ENCODE measurements around the gene CYTH2. TPM values are rescaled to one million over a fixed set of nuclear protein-coding genes. Genes with fewer than 3 reads are reported as not detected.

CYTH2 gene
- 10 to 100 TPM in 11 of 12 donors, not detected in 1; 32.5 to 76.9 (median 41.0) TPM for polyA plus RNA-seq (ENCODE audit: insufficient read length in 12 of 12)
- long read RNA-seq, donor 1, full-length matches to known transcripts, result 23 of 47 reads
- long read RNA-seq, donor 1, partial matches to known transcripts, result 24 of 47 reads
- long read RNA-seq, donor 1, other reads (novel, unspliced or antisense), result 0 of 47 reads
- long read RNA-seq, donor 2, full-length matches to known transcripts, result 10 of 10 reads
- long read RNA-seq, donor 2, partial matches to known transcripts, result 0 of 10 reads
- long read RNA-seq, donor 2, other reads (novel, unspliced or antisense), result 0 of 10 reads
- long read RNA-seq, donor 3, full-length matches to known transcripts, result 5 of 5 reads
- long read RNA-seq, donor 3, partial matches to known transcripts, result 0 of 5 reads
- long read RNA-seq, donor 3, other reads (novel, unspliced or antisense), result 0 of 5 reads
- long read RNA-seq, donor 4, partial matches to known transcripts, result 6 of 6 reads
- long read RNA-seq, donor 4, other reads (novel, unspliced or antisense), result 0 of 6 reads
- long read RNA-seq, donor 5, full-length matches to known transcripts, result 15 of 21 reads
- long read RNA-seq, donor 5, partial matches to known transcripts, result 6 of 21 reads
- long read RNA-seq, donor 5, other reads (novel, unspliced or antisense), result 0 of 21 reads
- long read RNA-seq, donor 6, full-length matches to known transcripts, result 10 of 10 reads
- long read RNA-seq, donor 6, partial matches to known transcripts, result 0 of 10 reads
- long read RNA-seq, donor 6, other reads (novel, unspliced or antisense), result 0 of 10 reads
- long read RNA-seq, donor 7, full-length matches to known transcripts, result 6 of 6 reads
- long read RNA-seq, donor 7, partial matches to known transcripts, result 0 of 6 reads
- long read RNA-seq, donor 7, other reads (novel, unspliced or antisense), result 0 of 6 reads
- long read RNA-seq, donor 8, full-length matches to known transcripts, result 11 of 26 reads
- long read RNA-seq, donor 8, partial matches to known transcripts, result 15 of 26 reads
- long read RNA-seq, donor 8, other reads (novel, unspliced or antisense), result 0 of 26 reads
- long read RNA-seq, donor 9, full-length matches to known transcripts, result 5 of 12 reads
- long read RNA-seq, donor 9, partial matches to known transcripts, result 7 of 12 reads
- long read RNA-seq, donor 9, other reads (novel, unspliced or antisense), result 0 of 12 reads
- long read RNA-seq, donor 10, full-length matches to known transcripts, result 13 of 21 reads
- long read RNA-seq, donor 10, partial matches to known transcripts, result 8 of 21 reads
- long read RNA-seq, donor 10, other reads (novel, unspliced or antisense), result 0 of 21 reads
- long read RNA-seq, donor 11, full-length matches to known transcripts, result 10 of 19 reads
- long read RNA-seq, donor 11, partial matches to known transcripts, result 9 of 19 reads
- long read RNA-seq, donor 11, other reads (novel, unspliced or antisense), result 0 of 19 reads

GRCh38 chr19:48469289-48469881 is at the start of gene CYTH2:
CYTH2 (plus strand) TSS chr19:48469369; CDS start chr19:48469508, 139 bp downstream.
- peak; percentile 84 for DNase-seq

GRCh38 chr19:48421548-48421947 is 47.6 kb upstream of the CYTH2 start:
- no peak for DNase-seq

- DNase-seq, result peak; percentile 22
Observed at GRCh38 chr19:48424694-48425219, 44.4 kb upstream of the CYTH2 start.

GRCh38 chr19:48428670-48429069 is 40.5 kb upstream of the CYTH2 start:
- no peak for DNase-seq

GRCh38 chr19:48433337-48433736 is 35.8 kb upstream of the CYTH2 start:
- DNase-seq, result no peak

GRCh38 chr19:48436586-48436985 is 32.6 kb upstream of the CYTH2 start:
- no peak for DNase-seq

- no peak for DNase-seq
Observed at GRCh38 chr19:48441360-48442050, 27.7 kb upstream of the CYTH2 start.

- DNase-seq, result no peak
Observed at GRCh38 chr19:48442116-48443035, 26.8 kb upstream of the CYTH2 start.

GRCh38 chr19:48443256-48443655 is 25.9 kb upstream of the CYTH2 start:
- no peak for DNase-seq

- DNase-seq, result no peak
Observed at GRCh38 chr19:48443731-48444128, 25.4 kb upstream of the CYTH2 start.

GRCh38 chr19:48444129-48444935 is 24.8 kb upstream of the CYTH2 start:
- no peak for DNase-seq

- no peak for DNase-seq
Observed at GRCh38 chr19:48444936-48445200, 24.3 kb upstream of the CYTH2 start.

- DNase-seq, result peak; percentile 76
Observed at GRCh38 chr19:48445256-48445605, 23.9 kb upstream of the CYTH2 start.

GRCh38 chr19:48445606-48446481 is 23.3 kb upstream of the CYTH2 start, which contains the start of gene GRWD1:
GRWD1 (plus strand) TSS chr19:48445983; CDS start chr19:48446006, 23 bp downstream.
- peak; percentile 94 for DNase-seq

- DNase-seq, result no peak
Observed at GRCh38 chr19:48446579-48446978, 22.6 kb upstream of the CYTH2 start.

GRCh38 chr19:48448563-48448962 is 20.6 kb upstream of the CYTH2 start:
- no peak for DNase-seq

GRCh38 chr19:48450441-48450840 is 18.7 kb upstream of the CYTH2 start:
- DNase-seq, result no peak

Data from muscle of arm (tissue), 14 donors.